PC-3 (cell line): ENCODE results near the gene TSPAN9.

Experiments
- EZH2 ChIP-seq: fragments of 300-600 bp; sonication (generic); IDR thresholded peaks from one replicate; pipeline ENCODE4 v1.6.1; 2017; ENCODE audit warnings: antibody characterized with exemption, mild to moderate bottlenecking, low read length; ENCODE audit not compliant: unreplicated experiment
- EZH2phosphoT487 ChIP-seq: fragments of 300-600 bp; sonication (generic); IDR thresholded peaks from 2 replicates; pipeline ENCODE4 v1.6.1; 2018; ENCODE audit warnings: mild to moderate bottlenecking, antibody characterized with exemption, low read length, borderline replicate concordance
- TF ChIP-seq, protein P1 (sequence below): fragments of 300-600 bp; sonication (generic); conservative IDR thresholded peaks from 2 replicates; pipeline ENCODE4 v1.5.1; 2017; ENCODE audit warnings: antibody characterized with exemption, low read depth, mild to moderate bottlenecking, low read length

DNA sequence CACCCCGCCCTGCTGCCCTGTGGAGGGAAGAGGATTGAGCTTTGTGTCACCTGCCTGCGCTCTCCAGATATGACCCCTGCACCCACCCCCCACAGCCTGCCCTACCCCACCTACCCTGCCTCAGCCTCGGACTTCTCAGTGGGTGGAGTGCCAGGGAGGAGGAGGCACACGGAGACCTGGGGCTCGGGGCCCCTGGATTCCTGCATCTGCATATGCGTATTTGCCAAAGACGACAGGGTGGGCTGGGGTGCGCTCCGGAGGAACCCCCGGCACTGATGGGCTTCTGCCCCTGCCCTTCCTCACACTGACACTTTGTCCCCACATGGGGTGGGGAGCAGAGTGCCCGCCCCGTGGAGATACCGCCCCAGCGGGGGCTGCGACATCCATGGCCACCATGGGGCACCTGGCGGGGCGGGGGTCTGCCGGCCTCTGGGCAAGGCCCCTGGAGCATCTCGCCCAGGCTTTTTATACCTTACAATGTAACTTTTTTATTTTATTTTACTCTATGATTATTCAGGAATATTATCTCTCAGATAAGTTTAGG is 206.0 kb downstream of the TSPAN9 start:
- TF ChIP-seq EZH2 (no peak), EZH2phosphoT487 (no peak)
- TF ChIP-seq, protein P1, sequence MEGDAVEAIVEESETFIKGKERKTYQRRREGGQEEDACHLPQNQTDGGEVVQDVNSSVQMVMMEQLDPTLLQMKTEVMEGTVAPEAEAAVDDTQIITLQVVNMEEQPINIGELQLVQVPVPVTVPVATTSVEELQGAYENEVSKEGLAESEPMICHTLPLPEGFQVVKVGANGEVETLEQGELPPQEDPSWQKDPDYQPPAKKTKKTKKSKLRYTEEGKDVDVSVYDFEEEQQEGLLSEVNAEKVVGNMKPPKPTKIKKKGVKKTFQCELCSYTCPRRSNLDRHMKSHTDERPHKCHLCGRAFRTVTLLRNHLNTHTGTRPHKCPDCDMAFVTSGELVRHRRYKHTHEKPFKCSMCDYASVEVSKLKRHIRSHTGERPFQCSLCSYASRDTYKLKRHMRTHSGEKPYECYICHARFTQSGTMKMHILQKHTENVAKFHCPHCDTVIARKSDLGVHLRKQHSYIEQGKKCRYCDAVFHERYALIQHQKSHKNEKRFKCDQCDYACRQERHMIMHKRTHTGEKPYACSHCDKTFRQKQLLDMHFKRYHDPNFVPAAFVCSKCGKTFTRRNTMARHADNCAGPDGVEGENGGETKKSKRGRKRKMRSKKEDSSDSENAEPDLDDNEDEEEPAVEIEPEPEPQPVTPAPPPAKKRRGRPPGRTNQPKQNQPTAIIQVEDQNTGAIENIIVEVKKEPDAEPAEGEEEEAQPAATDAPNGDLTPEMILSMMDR = no peak
